Measurements from ENCODE around the gene KCTD13.

KCTD13 gene

DNA sequence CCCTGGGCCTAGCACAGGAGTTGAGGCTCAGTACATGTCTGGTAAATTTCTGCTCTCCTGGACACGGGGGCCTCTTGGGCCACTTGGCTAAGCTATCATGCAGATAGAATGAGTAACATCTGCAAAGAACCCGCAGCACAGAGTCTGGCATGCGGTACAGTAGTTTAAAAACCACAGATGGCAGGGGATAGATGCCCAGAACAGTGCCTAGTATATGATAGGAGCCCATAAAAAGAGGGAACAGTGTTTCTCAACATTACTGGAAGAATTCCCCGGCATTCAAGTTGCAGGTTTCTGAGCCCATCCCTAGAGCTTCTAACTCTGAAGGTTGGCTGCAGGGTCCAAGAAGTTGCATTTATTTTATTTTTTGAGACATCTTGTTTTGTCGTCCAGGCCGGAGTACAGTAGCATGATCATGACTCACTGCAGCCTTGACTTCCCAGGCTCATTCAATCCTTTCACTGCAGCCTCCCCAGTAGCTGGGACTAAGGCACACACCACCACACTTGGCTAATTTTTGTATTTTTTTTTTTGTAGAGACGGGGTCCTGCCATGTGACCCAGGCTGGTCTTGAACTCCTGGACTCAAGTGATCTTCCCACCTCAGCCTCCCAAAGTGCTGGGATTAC lies 68.8 kb downstream of the KCTD13 start:
- H3K4me3 ChIP-seq (ENCODE audit: low read depth, low read length) = no peak overlapping the region
- H3K36me3 ChIP-seq (ENCODE audit: control insufficient read depth, insufficient read depth, low read length) = no peaks in the 10 kb centered on the region
- peaks cover 11% of the 10 kb centered on the region for H3K79me2 ChIP-seq
- H3K9ac ChIP-seq = no peak overlapping the region
- H3K9me3 ChIP-seq (ENCODE audit: control insufficient read depth, low read length) = no peaks in the 10 kb centered on the region
- TF ChIP-seq, protein P1, sequence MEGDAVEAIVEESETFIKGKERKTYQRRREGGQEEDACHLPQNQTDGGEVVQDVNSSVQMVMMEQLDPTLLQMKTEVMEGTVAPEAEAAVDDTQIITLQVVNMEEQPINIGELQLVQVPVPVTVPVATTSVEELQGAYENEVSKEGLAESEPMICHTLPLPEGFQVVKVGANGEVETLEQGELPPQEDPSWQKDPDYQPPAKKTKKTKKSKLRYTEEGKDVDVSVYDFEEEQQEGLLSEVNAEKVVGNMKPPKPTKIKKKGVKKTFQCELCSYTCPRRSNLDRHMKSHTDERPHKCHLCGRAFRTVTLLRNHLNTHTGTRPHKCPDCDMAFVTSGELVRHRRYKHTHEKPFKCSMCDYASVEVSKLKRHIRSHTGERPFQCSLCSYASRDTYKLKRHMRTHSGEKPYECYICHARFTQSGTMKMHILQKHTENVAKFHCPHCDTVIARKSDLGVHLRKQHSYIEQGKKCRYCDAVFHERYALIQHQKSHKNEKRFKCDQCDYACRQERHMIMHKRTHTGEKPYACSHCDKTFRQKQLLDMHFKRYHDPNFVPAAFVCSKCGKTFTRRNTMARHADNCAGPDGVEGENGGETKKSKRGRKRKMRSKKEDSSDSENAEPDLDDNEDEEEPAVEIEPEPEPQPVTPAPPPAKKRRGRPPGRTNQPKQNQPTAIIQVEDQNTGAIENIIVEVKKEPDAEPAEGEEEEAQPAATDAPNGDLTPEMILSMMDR (IDR thresholded peaks at IDR 0.05) = no peak
- H3K4me2 ChIP-seq (ENCODE audit: low read length) = no peak overlapping the region
- no peak overlapping the region for H3K27ac ChIP-seq
- peaks cover 4% of the 10 kb centered on the region for H3K4me1 ChIP-seq
- no peaks in the 10 kb centered on the region for H3K27me3 ChIP-seq (ENCODE audit: control insufficient read depth, insufficient read depth, low read length)
- H2AFZ ChIP-seq = no peak overlapping the region
